ENCODE measurements around the gene RNF213.

The RNF213 gene

DNA sequence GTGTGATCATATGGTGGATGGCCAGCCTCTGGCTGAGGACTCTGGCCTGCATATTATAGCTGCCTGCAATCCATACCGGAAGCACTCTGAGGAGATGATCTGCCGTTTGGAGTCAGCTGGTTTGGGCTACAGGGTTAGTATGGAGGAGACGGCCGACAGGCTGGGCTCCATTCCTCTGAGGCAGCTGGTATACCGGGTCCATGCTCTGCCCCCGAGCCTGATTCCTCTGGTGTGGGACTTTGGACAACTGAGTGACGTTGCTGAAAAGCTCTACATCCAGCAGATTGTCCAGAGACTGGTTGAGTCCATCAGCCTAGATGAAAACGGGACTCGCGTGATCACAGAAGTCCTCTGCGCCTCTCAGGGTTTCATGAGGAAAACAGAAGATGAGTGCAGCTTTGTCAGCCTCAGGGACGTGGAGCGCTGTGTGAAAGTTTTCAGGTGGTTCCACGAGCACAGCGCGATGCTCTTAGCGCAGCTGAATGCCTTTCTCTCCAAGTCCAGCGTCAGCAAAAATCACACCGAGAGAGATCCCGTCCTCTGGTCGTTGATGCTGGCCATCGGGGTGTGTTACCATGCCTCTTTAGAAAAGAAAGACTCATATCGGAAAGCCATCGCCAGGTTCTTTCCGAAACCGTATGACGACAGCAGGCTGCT, 85.3 kb downstream of the RNF213 start:
- TF ChIP-seq, protein P1, sequence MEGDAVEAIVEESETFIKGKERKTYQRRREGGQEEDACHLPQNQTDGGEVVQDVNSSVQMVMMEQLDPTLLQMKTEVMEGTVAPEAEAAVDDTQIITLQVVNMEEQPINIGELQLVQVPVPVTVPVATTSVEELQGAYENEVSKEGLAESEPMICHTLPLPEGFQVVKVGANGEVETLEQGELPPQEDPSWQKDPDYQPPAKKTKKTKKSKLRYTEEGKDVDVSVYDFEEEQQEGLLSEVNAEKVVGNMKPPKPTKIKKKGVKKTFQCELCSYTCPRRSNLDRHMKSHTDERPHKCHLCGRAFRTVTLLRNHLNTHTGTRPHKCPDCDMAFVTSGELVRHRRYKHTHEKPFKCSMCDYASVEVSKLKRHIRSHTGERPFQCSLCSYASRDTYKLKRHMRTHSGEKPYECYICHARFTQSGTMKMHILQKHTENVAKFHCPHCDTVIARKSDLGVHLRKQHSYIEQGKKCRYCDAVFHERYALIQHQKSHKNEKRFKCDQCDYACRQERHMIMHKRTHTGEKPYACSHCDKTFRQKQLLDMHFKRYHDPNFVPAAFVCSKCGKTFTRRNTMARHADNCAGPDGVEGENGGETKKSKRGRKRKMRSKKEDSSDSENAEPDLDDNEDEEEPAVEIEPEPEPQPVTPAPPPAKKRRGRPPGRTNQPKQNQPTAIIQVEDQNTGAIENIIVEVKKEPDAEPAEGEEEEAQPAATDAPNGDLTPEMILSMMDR (conservative IDR thresholded peaks at IDR 0.05; ENCODE audit: low read depth) = no peak
- ChIA-PET POLR2A (ENCODE audit: low non-redundant PET) (no interaction called here), CTCF (interaction anchor here (0.6 kb wide), 1 partner anchor 45 kb away, joined by 4 read pairs; no protein-coding TSS in a partner anchor)
- no peak overlapping the region for H3K27ac ChIP-seq
- no peak for DNase-seq (ENCODE audit: low spot score)

DNA sequence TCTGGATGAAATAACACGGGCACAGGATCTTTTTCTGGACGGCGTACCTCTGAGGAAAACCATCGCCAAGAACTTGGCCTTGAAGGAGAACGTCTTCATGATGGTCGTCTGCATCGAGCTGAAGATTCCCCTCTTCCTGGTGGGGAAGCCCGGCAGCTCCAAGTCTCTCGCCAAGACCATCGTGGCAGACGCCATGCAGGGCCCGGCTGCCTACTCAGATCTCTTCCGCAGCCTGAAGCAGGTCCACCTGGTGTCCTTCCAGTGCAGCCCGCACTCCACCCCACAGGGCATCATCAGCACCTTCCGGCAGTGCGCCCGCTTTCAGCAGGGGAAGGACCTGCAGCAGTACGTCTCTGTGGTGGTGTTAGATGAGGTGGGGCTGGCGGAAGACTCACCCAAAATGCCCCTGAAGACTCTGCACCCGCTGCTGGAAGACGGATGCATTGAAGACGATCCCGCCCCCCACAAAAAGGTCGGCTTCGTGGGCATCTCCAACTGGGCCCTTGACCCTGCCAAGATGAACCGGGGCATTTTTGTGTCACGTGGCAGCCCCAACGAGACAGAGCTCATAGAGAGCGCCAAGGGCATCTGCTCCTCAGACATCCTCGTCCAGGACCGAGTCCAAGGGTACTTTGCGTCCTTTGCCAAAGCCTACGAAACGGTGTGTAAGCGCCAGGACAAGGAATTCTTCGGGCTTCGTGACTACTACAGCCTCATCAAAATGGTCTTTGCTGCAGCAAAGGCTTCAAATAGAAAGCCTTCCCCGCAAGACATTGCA, 86.0 kb downstream of the RNF213 start:
- no peak for DNase-seq (ENCODE audit: low spot score)
- POLR2A ChIA-PET (ENCODE audit: low non-redundant PET) = no interaction called here
- TF ChIP-seq, protein P1 (conservative IDR thresholded peaks at IDR 0.05; ENCODE audit: low read depth) = no peak
- H3K27ac ChIP-seq = no peak overlapping the region
- CTCF ChIA-PET = interaction anchor here (0.6 kb wide), 1 partner anchor 45 kb away, joined by 4 read pairs; no protein-coding TSS in a partner anchor

DNA sequence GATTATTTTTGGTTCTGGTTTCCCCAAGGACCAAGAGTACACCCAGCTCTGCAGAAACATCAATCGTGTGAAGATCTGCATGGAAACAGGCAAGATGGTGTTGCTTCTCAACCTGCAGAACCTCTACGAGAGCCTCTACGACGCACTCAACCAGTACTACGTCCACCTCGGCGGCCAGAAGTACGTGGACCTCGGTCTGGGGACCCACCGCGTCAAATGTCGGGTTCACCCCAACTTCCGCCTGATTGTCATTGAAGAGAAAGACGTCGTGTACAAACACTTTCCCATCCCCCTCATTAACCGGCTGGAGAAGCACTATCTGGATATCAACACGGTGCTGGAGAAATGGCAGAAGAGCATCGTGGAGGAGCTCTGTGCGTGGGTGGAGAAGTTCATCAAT, 86.9 kb downstream of the RNF213 start:
- DNase-seq (ENCODE audit: low spot score) = no peak
- no peak overlapping the region for H3K27ac ChIP-seq
- TF ChIP-seq, protein P1 (conservative IDR thresholded peaks at IDR 0.05; ENCODE audit: low read depth) = no peak
- ChIA-PET POLR2A (ENCODE audit: low non-redundant PET) (no interaction called here), CTCF (no interaction called here)

DNA sequence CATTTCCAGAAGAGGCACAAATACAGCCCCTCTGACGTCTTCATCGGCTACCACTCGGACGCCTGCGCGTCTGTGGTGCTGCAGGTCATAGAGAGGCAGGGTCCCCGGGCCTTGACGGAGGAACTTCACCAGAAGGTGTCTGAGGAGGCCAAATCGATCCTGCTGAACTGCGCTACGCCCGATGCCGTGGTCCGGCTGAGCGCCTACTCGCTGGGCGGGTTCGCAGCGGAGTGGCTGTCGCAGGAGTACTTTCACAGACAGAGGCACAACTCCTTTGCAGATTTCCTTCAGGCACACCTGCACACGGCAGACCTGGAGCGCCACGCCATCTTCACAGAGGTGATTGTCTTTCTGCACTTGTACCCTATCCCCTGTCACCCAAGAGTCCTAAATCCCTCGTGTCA, 87.3 kb downstream of the RNF213 start:
- H3K27ac ChIP-seq = no peak overlapping the region
- TF ChIP-seq, protein P1 (conservative IDR thresholded peaks at IDR 0.05; ENCODE audit: low read depth) = no peak
- ChIA-PET CTCF (no interaction called here), POLR2A (ENCODE audit: low non-redundant PET) (no interaction called here)
- DNase-seq (ENCODE audit: low spot score) = no peak

DNA sequence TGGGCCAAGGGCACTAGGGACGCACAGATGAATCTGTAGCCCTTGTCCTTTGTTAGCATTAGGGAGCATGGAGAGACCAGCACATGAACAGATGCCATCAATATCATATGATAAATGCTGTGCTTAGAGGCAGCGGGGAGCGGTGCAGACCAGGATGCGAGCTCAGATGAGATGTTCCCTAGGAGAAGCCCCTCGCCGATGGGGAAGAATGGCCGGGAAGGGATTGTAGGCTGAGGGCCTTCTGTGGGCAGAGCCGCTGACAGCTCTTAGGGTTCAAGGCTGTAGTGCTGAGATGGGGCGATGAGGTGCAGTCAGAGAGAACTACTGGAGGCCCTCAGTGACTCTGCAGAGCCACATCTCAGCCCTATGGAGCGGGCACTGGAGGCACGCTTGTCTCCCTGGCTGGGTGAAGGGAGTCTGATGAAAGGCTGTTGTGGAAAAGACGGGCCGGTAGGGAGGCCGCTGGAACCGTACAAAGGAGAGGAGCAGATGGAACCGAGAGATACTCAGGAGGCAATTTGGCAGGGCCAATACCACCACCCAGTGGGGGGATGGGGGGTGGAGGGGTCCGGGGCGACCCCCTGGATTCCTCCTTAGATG, 88.0 kb downstream of the RNF213 start:
- DNase-seq (ENCODE audit: low spot score) = no peak
- no peak overlapping the region for H3K27ac ChIP-seq
- CTCF ChIA-PET = no interaction called here
- TF ChIP-seq, protein P1 (conservative IDR thresholded peaks at IDR 0.05; ENCODE audit: low read depth) = no peak
- POLR2A ChIA-PET (ENCODE audit: low non-redundant PET) = no interaction called here

DNA sequence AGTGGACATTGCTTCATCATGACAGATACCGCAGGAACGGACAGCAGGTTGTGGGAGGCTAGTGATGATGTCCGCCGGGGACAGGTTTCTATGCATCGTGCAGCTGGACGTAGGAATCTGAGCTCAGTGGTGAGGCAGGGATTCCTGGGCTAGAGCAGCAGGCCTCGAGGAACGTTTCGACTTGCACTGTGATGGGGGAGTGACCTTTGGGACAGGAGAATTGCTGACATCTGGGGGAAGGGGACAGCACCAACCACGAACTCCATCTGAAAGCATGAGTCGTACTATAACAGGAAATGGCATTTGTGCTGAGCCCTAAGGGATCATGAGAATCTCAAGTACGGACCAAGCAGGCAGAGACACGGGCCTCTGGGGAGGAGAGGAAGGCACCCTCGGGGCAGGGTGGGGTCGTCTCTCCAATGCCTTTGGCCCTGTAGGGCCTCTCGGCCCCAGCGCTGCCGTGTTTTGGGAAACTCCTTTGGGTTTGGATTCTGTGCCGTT, 88.5 kb downstream of the RNF213 start:
- H3K27ac ChIP-seq = peak overlapping the region; percentile 8; the same call in 1 of the 2 replicates
- POLR2A ChIA-PET (ENCODE audit: low non-redundant PET) = no interaction called here
- no peak for DNase-seq (ENCODE audit: low spot score)
- CTCF ChIA-PET = no interaction called here
- TF ChIP-seq, protein P1 (conservative IDR thresholded peaks at IDR 0.05; ENCODE audit: low read depth) = no peak
